Fibroblast of skin of left biceps (primary cell): ENCODE measurements around the gene CALR.
"Not testable (repeated sequence)": the region's sequence is repeated elsewhere in the genome, so short reads cannot be mapped to it uniquely, and the experiment has no call there.

ENCODE experiments used
- DNase-seq, 2 experiments: peaks; one replicate each; pipeline ENCODE4 v3.0.0-alpha.2; 2013; ENCODE audit warnings: low read depth in 2 of 2

Gene CALR

DNA sequence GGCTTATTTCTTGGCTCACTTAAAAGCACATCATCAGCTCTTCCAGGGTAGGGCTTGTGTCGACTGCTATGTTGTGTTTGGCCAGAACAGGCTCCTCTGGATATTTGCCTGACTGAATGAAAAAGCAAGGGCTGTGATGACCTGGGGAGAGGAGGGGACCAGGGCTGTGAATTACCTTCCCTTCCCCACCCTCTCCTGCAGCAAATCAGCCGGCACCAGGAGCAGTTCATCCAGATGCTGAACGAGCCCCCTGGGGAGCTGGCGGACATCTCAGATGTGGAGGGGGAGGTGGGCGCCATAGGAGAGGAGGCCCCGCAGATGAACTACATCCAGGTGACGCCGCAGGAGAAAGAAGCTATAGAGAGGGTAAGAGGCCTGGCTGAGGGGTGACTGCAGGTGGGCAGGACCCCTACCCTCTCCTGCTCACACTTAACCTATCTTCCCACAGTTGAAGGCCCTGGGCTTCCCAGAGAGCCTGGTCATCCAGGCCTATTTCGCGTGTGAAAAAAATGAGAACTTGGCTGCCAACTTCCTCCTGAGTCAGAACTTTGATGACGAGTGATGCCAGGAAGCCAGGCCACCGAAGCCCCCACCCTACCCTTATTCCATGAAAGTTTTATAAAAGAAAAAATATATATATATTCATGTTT is 14.2 kb downstream of the CALR start:
- DNase-seq: no peak

DNA sequence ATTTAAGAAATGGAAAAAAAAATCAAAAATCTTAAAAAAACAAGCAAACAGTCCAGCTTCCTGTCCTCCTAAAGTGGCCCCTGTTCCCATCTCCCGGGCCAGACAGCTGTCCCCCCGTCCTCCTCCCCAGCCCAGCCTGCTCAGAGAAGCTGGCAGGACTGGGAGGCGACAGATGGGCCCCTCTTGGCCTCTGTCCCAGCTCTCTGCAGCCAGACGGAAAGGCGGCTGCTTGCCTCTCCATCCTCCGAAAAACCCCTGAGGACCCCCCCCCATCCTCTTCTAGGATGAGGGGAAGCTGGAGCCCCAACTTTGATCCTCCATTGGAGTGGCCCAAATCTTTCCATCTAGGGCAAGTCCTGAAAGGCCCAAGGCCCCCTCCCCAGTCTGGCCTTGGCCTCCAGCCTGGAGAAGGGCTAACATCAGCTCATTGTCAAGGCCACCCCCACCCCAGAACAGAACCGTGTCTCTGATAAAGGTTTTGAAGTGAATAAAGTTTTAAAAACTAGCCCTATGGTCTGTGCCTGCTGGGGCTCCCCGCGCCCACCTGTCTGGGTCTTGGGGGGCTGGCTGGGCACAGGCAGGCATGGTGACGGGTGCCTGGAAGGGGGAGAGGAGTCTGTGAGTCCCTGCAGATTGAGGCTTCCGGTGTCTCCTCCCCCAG is 14.9 kb downstream of the CALR start:
- DNase-seq: no peak

DNA sequence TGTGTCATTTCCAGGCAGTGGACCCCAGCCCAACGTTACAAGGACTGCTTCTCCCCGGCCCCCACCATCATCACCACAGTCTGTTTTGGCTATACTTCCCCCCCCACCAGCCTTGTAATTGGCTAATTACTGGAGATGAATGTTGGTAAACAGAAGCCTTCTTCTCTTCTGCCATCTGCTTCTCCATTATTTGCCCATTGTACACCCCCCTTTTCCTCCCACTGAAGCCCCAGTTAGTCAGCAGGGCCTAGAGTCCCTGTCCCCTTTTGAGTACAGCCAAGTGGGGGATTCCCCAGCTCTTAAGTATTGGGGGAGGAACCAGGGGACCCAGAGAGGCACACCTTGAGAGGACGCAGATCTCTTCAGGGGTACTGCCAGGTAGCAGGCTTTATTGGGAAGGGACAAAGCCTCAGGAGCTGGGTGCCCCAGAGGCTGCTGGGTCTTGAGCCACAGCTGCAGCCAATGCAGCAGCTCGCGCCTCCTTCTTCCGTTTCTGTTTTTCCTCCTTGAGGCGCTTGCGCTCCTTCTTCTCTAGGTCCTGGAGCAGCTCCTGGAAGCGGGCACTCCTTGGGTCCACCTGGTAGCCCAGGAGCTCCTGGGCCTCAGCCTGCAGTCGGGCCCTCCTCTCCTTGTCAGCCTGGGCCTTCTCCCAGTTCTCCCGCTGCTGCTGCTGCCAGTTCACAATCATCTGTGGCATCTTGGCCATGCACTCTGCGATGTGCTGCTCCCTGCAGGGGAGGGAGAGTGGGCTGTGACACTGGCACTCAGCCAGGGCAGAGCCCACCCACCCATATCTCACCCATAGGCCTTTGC is 15.6 kb downstream of the CALR start:
- no peak for DNase-seq

DNA sequence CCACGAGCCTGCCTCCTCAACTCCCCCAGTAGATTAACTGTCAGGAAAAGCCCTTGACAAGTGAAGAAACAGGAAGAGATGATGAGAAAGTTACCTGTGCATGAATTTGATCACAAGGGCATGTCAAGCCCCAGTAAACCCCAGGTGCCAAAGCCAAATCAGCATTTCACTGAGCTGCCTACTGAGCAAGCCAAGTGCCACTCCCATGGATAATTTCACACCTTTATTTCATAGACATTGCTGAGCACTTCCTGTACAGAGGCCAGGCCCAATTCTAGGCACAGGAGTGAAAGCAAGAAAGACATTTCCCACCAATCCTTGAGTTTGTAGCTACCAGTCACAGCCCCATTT is 16.2 kb downstream of the CALR start:
- DNase-seq: no peak

DNA sequence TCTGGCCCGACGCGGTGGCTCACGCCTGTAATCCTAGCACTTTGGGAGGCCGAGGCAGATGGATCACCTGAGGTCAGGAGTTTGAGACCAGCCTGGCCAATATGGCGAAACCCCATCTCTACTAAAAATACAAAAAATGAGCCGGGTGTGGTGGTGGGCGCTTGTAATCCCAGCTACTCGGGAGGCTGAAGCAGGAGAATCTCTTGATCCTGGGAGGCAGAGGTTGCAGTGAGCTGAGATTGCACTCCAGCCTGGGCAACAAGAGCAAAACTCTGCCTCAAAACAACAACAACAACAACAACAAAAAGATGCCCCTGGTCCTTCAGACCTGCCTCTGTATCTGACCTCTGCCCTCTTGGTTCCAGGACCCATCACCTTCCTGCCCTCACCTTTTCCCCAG is 17.2 kb downstream of the CALR start:
- not testable (repeated sequence) for DNase-seq

DNA sequence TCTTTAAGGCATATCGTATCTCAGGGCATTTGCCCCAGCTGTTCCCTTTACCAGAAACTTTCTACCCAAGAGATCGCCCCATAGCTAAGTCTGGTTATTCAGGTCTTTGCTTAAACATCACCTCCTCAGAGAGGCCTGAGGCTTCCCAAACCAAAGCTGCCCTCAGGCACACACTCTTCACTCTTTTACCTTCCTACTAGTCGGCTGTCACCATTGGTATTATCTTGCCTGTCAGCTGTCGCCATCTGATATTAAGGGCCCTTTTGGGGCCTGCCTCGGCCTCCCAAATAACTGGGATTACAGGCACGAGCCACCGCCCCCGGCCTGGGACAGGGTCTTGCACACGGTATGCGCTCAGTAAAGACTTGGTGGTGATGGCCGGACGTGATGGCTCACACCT is 17.6 kb downstream of the CALR start:
- no peak for DNase-seq

DNA sequence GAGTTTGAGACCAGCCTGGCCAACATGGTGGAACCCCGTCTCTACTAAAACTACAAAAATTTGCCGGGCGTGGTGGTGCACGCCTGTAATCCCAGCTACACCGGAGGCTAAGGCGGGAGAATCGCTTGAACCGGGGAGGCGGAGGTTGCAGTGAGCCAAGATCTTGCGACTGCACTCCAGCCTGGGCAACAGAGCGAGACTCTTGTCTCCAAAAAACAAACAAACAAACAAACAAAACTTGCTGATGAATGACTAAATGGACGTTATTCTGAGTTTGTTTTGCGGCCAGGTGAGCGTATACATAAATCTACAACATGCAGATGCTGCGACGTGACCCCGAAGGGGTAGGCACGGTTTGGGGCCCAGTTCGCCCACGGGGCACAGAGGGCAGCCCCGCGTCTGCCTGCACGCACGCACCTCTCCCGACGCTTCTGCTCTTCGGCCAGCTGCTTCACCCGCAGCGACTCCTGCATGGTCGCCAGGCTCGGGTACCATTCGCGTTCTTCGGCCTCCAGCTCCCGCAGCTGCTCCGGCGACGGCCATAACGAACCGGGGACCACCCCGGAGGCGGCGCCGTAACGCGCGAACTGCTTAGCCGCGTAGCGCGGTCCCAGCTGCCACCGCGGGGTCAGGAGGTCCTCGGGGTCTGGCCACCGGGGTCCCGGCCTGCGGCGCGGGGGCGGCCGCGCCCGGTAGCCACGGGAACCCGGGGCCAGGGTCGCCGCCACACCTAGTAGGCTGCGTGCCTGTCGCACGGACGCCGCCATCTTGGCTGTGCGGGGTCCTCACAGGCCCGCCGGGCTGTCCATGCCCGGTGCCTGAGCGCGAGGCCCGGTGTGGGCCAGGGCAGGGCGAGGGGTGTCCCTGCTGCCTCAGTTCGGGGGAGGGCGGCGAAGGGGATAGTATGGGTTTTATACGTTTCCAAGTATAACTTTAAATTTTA is 18.3 kb downstream of the CALR start, which contains the start of gene GADD45GIP1:
GADD45GIP1 (minus strand) TSS at position 778 of the 943 bp plus-strand sequence; CDS start at position 767, 11 bp downstream.
- peak; percentile 45 to 49 for DNase-seq

DNA sequence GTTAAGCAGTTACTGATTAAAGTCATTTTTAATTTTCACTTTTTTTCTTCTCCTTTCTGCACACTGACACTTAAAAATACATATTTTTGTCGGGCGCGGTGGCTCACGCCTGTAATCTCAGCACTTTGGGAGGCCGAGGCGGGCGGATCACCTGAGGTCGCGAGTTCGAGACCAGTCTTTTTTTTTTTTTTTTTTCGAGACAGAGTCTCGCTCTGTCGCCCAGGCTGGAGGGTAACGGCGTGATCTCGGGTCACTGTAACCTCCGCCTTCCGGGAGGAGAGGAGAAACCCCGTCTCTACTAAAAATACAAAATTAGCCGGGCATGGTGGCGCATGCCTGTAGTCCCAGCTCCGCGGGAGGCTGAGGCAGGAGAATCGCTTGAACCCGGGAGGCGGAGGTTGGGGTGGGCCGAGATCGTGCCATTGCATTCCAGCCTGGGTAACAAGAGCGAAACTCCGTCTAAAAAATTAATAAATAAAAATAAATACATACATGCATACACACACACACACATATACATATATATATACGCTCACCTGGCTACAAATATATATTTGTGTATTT is 19.1 kb downstream of the CALR start:
- not testable (repeated sequence) for DNase-seq

DNA sequence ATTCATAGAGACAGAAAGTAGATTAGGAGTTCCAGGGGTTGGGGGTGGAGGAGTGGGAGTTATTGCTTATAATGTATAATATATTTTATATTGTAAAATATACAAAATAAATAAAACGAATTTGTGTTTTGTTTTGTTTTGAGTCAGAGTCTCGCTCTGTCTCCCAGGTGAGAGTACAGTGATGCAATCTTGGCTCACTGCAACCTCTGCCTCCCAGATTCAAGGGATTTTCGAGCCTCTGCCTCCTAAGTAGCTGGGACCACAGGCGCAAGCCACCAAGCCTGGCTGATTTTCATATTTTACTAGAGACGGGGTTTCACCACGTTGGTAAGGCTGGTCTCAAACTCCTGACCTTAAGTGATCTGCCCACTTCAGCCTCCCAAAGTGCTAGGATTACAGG is 21.1 kb downstream of the CALR start:
- DNase-seq: no peak

DNA sequence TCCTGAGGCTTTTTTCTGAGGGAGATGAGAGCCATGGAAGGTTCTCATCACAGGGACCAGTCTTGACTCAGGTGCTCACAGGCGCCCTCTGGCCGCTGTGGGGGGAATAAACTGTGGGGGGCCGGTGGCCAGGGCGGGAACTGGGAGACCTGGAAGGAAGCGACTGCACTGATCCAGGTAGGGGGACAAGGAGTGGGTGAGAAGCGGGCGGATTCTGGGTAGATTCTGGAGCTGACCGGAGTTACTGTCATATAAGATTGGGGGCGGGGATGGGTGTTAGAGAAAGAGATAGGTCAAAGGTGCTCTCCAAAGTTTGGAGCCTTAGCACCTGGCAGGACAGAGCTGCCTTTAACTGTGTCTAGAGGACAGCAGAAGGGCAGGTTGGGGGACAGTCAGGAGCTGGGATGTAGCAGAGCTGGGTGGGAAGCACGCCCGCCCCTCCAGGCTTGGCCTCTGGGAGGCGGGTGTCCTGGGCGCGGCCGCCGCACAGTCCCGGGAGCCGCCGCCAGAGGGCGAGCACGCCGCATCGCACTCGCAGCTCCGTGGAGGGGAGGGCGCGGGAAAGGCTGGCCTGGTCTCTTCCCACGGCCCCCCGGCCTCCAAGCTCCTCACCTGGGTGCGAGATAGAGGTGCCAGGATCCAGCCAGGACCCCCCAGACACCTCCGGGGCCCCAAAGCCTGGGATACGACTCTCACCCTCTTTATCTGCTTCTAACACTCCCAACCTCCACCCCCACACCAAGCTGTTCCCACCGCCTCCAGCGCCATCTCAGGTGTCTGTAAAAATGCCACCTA is 26.8 kb downstream of the CALR start:
- DNase-seq: no peak

DNA sequence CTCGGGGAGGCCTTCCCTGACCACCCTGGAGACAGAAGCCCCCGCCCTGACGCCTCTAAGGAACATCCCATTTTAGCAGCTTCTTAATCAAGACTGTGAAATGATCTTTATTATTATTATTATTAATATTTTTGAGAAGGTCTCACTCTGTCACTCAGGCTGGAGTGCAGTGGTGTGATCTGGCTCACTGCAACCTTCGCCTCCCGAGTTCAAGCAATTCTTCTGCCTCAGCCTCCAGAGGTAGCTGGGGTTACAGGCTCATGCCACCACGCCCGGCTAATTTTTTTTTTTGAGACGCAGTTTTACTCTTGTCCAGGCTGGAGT is 27.4 kb downstream of the CALR start:
- no peak for DNase-seq

DNA sequence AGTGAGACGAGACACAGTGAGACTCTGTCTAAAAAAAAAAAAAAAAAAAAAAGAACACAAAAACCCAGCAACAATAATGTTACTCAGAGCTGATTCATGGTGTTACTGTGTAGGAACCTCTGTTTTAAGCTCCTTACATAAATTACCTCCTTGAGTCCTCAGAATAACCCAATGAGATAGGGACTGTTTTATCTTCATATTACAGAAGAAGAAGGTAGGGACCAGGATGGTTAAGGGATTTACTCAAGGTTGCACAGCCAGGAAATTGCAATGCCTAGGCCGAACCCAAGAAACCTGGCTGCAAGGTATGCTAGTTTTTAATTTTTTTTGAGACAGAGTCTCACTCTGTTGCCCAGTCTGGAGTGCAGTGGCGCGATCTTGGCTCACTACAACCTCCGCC is 29.5 kb downstream of the CALR start:
- DNase-seq: no peak

DNA sequence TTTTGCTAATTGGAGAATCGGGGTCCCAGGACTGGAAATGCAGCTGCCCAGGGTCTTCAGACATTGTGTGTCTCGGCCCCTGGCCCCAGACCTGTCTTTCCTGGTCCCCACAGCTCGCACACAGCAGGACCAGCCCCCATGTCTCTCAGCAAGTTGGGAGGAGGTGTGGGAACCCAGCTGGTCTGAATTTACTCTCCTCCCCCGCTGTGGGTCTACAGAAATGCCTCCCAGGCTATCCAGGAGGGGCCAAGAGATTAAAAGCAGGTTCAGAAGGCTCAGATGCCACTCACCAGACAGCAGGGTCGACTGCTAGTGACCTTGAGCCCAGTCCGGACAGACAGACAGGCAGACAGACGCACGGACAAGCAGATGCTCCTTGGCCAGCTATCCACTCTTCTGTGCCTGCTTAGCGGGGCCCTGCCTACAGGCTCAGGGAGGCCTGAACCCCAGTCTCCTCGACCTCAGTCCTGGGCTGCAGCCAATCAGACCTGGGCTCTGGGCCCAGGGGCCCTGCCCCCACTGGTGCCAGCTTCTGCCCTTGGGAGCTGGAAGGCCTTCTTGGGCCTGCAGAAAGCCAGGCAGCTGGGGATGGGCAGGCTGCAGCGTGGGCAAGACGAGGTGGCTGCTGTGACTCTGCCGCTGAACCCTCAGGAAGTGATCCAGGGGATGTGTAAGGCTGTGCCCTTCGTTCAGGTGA is 31.0 kb downstream of the CALR start, which contains the start of gene DAND5:
DAND5 (plus strand) TSS at position 285 of the 697 bp plus-strand sequence; CDS start at position 370, 85 bp downstream.
- no peak for DNase-seq

DNA sequence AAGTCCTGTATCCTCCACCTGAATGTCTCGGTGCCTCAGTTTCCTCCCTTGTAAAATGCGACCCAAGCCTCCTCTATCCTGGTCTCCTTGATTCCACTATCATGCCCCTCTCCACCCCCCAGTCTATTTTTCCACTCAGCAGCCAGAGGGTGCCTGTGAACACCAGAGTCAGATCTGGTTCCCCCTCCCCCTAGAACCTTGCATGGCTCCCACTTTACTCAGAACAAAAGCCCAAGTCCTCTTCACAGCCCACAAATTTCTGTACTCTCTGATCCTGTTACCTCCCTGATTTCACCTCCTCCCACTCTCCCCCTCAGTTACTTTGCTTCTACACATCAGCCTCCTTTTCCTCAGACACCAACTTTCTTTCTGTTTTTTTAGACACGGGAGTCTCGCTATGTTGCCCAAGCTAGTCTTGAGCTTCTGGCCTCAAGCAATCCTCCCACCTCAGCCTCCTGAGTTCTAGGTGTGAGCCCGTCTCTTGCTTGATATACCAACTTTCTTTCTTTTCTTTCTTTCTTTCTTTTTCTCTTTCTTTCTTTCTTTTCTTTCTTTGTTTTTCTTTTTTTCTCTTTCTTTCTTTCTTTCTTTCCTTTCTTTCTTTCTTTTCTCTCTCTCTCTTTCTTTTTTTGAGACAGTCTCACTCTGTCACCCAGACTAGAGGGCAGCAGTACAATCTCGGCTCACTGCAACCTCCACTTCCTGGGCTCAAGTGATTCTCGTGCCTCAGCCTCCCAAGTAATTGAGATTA is 31.8 kb downstream of the CALR start:
- no peak for DNase-seq

DNA sequence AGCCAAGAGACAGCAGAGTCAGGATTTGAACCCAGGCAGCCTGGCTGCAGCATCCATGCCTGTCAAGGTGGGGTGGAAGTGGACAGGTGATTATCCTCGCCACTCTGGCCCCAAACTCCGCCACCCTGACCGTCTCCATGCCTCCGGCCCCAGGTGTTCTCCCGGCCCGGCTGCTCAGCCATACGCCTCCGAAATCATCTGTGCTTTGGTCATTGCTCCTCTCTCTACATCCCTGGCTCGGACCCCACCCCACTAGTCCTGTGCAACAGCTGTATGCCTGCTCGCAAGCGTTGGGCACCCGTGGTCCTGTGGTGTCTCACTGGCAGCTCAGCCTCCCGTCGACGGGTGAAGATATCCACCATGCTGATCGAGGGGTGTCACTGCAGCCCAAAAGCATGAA is 34.8 kb downstream of the CALR start:
- no peak for DNase-seq

DNA sequence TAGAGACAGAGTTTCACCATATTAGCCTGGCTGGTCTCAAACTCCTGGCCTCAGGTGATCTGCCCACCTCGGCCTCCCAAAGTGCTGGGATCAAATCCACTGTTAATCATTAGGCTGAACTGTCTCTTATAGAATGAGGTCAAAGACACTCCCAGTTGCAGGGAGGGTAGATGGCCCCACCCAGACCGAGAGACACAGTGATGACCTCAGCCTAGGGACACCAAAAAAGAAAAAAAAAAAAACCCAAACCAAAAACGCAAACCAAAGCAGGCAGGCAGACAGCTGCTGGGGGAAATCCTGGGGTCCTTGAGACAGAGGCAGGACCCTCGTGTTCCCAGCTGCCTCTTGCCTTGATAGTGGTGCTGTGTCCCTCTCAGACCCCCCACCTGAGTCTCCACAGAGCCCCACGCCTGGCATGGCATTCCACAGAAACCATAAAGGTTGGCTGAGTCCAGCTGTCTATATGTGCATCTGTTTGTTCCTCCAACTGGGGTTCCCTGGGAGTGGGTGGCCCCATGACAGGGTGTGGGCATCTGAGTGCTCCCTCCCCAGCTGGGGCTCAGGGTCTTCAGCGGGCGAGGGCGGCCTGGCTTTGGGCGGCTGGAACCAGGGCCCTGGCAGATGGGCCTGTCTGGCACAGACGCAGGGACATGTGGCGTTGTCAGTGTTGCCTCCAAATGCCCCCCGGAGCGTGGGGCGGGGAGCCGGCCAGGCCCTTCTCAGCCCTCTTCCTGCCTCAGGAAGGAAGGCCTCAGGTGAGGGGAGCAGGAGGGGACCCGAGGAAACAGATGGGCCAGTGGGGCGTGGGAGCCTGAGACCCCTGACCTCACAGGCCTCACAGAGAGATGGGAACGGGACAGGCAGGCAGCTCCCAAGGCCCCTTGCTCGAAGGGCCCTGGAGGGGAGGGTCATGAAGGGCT is 36.2 kb downstream of the CALR start:
- DNase-seq: no peak

DNA sequence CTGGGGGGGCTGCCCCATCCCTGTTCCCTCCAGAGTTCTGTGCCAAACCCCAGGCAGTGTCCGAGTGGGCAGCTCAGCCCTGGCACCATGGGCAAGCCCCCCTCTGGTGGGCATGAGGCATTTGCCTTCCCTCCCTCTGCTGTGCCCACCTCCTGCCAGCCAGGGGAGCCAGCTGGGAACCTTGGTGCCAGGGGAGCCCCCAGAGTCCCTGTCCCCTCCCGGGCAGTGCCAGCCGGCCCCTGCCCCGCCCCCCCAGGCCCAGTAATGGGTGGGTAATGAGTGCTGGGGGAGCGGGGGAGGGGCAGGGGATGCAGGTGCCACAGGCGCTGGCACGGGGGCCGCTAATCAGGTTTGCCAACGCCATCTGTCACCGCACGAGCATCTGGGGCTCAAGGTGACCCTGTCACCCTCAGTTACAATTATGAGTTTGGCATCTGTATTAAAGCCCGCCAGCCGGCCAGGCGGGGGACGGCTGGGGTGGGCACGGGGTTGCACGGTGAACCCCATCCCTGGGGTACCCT is 36.9 kb downstream of the CALR start:
- no peak for DNase-seq

DNA sequence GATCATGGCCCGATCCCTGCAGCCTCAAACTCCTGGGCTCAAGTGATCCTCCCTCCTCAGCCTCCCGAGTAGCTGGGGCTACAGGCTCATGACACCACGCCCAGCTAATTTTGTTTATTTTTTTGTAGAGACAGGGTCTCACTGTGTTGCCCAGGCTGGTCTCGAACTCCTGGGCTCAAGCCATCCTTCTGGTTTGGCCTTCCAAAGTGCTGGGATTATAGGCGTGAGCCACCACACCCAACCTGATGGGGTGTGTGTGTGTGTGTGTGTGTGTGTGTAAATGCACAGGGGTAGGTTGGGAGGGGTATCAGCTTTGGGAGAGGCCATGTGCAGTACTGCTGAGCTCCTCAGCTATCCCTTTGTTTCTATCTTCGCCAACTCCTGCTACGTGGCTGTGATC is 37.7 kb downstream of the CALR start:
- not testable (repeated sequence) for DNase-seq
